ENCODE results near the gene DMPK. TPM values are rescaled to one million over a fixed set of nuclear protein-coding genes. Genes with fewer than 3 reads are reported as not detected.

The DMPK gene
- total and polyA plus RNA-seq, 2 experiments from 2014 or later = 9.8 to 24.0 TPM

GRCh38 chr19:45815481-45816216, 33.4 kb upstream of the DMPK start:
- peak overlapping the region; percentile 95 for H3K27ac Mint-ChIP-seq
- peaks cover 39% of the 10 kb centered on the region for H3K4me1 ChIP-seq (ENCODE audit: insufficient read depth)
- peaks cover 41% of the 10 kb centered on the region; the same call in 1 of the 2 replicates for H3F3A ChIP-seq (replicated peaks; ENCODE audit: low read depth)
- no peaks in the 10 kb centered on the region for H3K9me2 ChIP-seq (ENCODE audit: insufficient read depth)
- no peaks in the 10 kb centered on the region for H3K9me3 Mint-ChIP-seq
- H3K36me3 Mint-ChIP-seq (ENCODE audit: low read depth) = peaks cover 20% of the 10 kb centered on the region
- H4K20me1 ChIP-seq (replicated peaks; ENCODE audit: insufficient read depth) = no peaks in the 10 kb centered on the region; the same call in 1 of the 2 replicates
- ATAC-seq = peak; percentile 52
- peaks cover 37% of the 10 kb centered on the region for H3K4me1 Mint-ChIP-seq
- H3K27me3 ChIP-seq (ENCODE audit: insufficient read depth) = no peaks in the 10 kb centered on the region
- peak; percentile 95 for DNase-seq (ENCODE audit: low spot score)
- no peaks in the 10 kb centered on the region for H3K79me2 ChIP-seq (replicated peaks; ENCODE audit: insufficient read depth)
- H3K4me3 Mint-ChIP-seq = peak overlapping the region; percentile 87
- peak overlapping the region; percentile 52 for H2AFZ ChIP-seq
- TF ChIP-seq EZH2 (IDR thresholded peaks at IDR 0.05; ENCODE audit: low read depth, unreplicated experiment) (no peak), JUNB (IDR thresholded peaks at IDR 0.05; ENCODE audit: unreplicated experiment) (no peak), CTCF (conservative IDR thresholded peaks at IDR 0.05; ENCODE audit: low read depth in 2 of 2) (no peak; a peak in 2 of 4 replicates), NANOG (IDR thresholded peaks at IDR 0.05; ENCODE audit: borderline replicate concordance) (no peak), STAT1 (IDR thresholded peaks at IDR 0.05; ENCODE audit: unreplicated experiment) (no peak), REST (IDR thresholded peaks at IDR 0.05; ENCODE audit: unreplicated experiment) (no peak), POLR2AphosphoS5 (IDR thresholded peaks at IDR 0.05; ENCODE audit: low read depth) (peak; percentile 74), ZNF331 (CRISPR knock-in tag; IDR thresholded peaks at IDR 0.05; ENCODE audit: low read depth) (no peak), CREB1 (CRISPR knock-in tag; IDR thresholded peaks at IDR 0.05; ENCODE audit: low read depth) (0 out of 2 replicates have a peak, but pooled peaks have one; percentile 37), ETS1 (IDR thresholded peaks at IDR 0.05) (peak; percentile 47; the same call in 1 of the 2 replicates), ZNF462 (CRISPR knock-in tag; IDR thresholded peaks at IDR 0.05) (no peak)
- H3K4me2 ChIP-seq = peak overlapping the region; percentile 92
- no peaks in the 10 kb centered on the region; the same call in 1 of the 2 replicates for H3K36me3 ChIP-seq (ENCODE audit: insufficient read depth)
- peak overlapping the region; percentile 79 for H3K4me3 ChIP-seq
- H3K27ac ChIP-seq (ENCODE audit: low read depth) = peak overlapping the region; percentile 95
- H3K27me3 Mint-ChIP-seq (ENCODE audit: insufficient read depth, low read depth, poor library complexity) = peaks cover 26% of the 10 kb centered on the region

Data from GM23338 (cell line).